Tibial nerve (tissue), 4 donors: ENCODE measurements around the gene MSH3. TPM values are rescaled to one million over a fixed set of nuclear protein-coding genes. Genes with fewer than 3 reads are reported as not detected.

Experiments used
- DNase-seq, 2 donors: peaks; one replicate each; pipeline ENCODE4 v3.0.0-alpha.2; 2019; ENCODE audit warnings: low spot score in 2 of 2
- H3K27ac ChIP-seq, 4 donors: fragments of 200-600 bp; sonication (generic) in 3 of 4; one replicate each; pipeline ENCODE4 v1.5.1; 2017 to 2019; ENCODE audit warnings: mild to moderate bottlenecking in 1 of 4
- H3K27me3 ChIP-seq, 2 donors: fragments of 200-600 bp; sonication (generic) in 1 of 2; one replicate each; pipeline versions ENCODE4 v1.5.1 to v1.6.0; 2017 to 2019
- H3K36me3 ChIP-seq, 3 donors: fragments of 200-600 bp; sonication (generic); one replicate each; pipeline ENCODE4 v1.5.1; 2018 to 2019
- H3K4me1 ChIP-seq, 4 donors: fragments of 200-600 bp; sonication (generic) in 3 of 4; one replicate each; pipeline ENCODE4 v1.5.1; 2017 to 2019
- H3K4me3 ChIP-seq, 4 donors: fragments of 200-600 bp; sonication (generic) in 3 of 4; one replicate each; pipeline ENCODE4 v1.5.1; 2017 to 2019; ENCODE audit warnings: mild to moderate bottlenecking in 1 of 4, moderate library complexity in 1 of 4
- H3K9me3 ChIP-seq, 4 donors: fragments of 200-600 bp; sonication (generic) in 3 of 4; one replicate each; pipeline ENCODE4 v1.5.1; 2017 to 2019
- CTCF ChIP-seq, 5 experiments: fragments of 200-600 bp in 3 of 5; fragments of 450-650 bp in 2 of 5; sonication (generic) in 3 of 5; IDR thresholded peaks; one replicate each; pipeline ENCODE4 v1.5.1; 2016 to 2019; ENCODE audit warnings: antibody characterized with exemption in 5 of 5, mild to moderate bottlenecking in 3 of 5, moderate library complexity in 2 of 5
- EP300 ChIP-seq, 2 donors: sonication (generic); formaldehyde crosslinking; IDR thresholded peaks; one replicate each; pipeline ENCODE4 v1.6.1; 2017; ENCODE audit warnings: antibody characterized with exemption in 2 of 2, mild to moderate bottlenecking in 1 of 2
- POLR2A ChIP-seq, 2 donors: fragments of 450-650 bp; IDR thresholded peaks; one replicate each; pipeline ENCODE4 v1.6.1; 2017; ENCODE audit warnings: antibody characterized with exemption in 2 of 2, mild to moderate bottlenecking in 2 of 2, moderate library complexity in 2 of 2
- WGBS, 2 donors: methylation state at CpG; one replicate each; pipeline ENCODE4 v1.1.5; 2018; 5-methylcytosine and 5-hydroxymethylcytosine counted together
- total RNA-seq, 4 donors: library from RNA; depleted of rRNA; stranded (reverse); fragments of >200 nt; gene quantifications; one replicate each; pipeline ENCODE4 v1.1.0, GENCODE V29; 2016

The MSH3 gene
- total RNA-seq, 4 donors from 2014 or later, result 8.8 to 16.8 (median 12.4) TPM

- Histone ChIP-seq H3K4me1 (no peaks in the 10 kb centered on the region), H3K27ac (no peak overlapping the region), H3K9me3 (no peaks in the 10 kb centered on the region), H3K36me3 (peaks cover 0 to 4% (median 0%) of the 10 kb centered on the region in 3 donors), H3K27me3 (no peaks in the 10 kb centered on the region), H3K4me3 (no peak overlapping the region)
- WGBS, 2 donors, result 76 to 88% methylated on average over 5 of the region's 5 CpGs
- DNase-seq, result no peak
- TF ChIP-seq CTCF (IDR thresholded peaks at IDR 0.05) (no peak), EP300 (IDR thresholded peaks at IDR 0.05) (no peak), POLR2A (IDR thresholded peaks at IDR 0.05) (no peak)
Observed at GRCh38 chr5:80698369-80698768, 43.9 kb downstream of the MSH3 start.

- Histone ChIP-seq H3K36me3 (peaks cover 0 to 17% (median 0%) of the 10 kb centered on the region in 3 donors), H3K4me1 (no peaks in the 10 kb centered on the region), H3K27me3 (no peaks in the 10 kb centered on the region), H3K9me3 (no peaks in the 10 kb centered on the region), H3K27ac (no peak overlapping the region), H3K4me3 (no peak overlapping the region)
- TF ChIP-seq CTCF (IDR thresholded peaks at IDR 0.05), result no peak
- TF ChIP-seq POLR2A (IDR thresholded peaks at IDR 0.05), result no peak
- no peak for TF ChIP-seq EP300 (IDR thresholded peaks at IDR 0.05)
- WGBS, 2 donors, result 43 to 62% methylated on average over 1 of the region's 1 CpG
- DNase-seq, result no peak
Observed at GRCh38 chr5:80701597-80701996, 47.1 kb downstream of the MSH3 start.

- Histone ChIP-seq H3K27ac (no peak overlapping the region), H3K36me3 (peaks cover 0 to 18% (median 0%) of the 10 kb centered on the region in 3 donors), H3K27me3 (no peaks in the 10 kb centered on the region), H3K9me3 (no peaks in the 10 kb centered on the region), H3K4me3 (no peak overlapping the region), H3K4me1 (no peaks in the 10 kb centered on the region)
- no peak for DNase-seq
- TF ChIP-seq CTCF (IDR thresholded peaks at IDR 0.05) (no peak), EP300 (IDR thresholded peaks at IDR 0.05) (no peak), POLR2A (IDR thresholded peaks at IDR 0.05) (no peak)
Observed at GRCh38 chr5:80703291-80703690, 48.8 kb downstream of the MSH3 start.

GRCh38 chr5:80703747-80704146 is 49.3 kb downstream of the MSH3 start:
- Histone ChIP-seq H3K4me1 (no peaks in the 10 kb centered on the region), H3K4me3 (no peak overlapping the region), H3K27ac (no peak overlapping the region), H3K9me3 (no peaks in the 10 kb centered on the region), H3K27me3 (no peaks in the 10 kb centered on the region), H3K36me3 (peaks cover 0 to 22% (median 0%) of the 10 kb centered on the region in 3 donors)
- no peak for DNase-seq
- 60 to 63% methylated on average over 4 to 5 of the region's 5 CpGs for WGBS, 2 donors
- no peak for TF ChIP-seq EP300 (IDR thresholded peaks at IDR 0.05)
- no peak for TF ChIP-seq CTCF (IDR thresholded peaks at IDR 0.05)
- no peak for TF ChIP-seq POLR2A (IDR thresholded peaks at IDR 0.05)

GRCh38 chr5:80704221-80704620 is 49.8 kb downstream of the MSH3 start:
- TF ChIP-seq CTCF (IDR thresholded peaks at IDR 0.05) (no peak), POLR2A (IDR thresholded peaks at IDR 0.05) (no peak), EP300 (IDR thresholded peaks at IDR 0.05) (no peak)
- Histone ChIP-seq H3K4me1 (no peaks in the 10 kb centered on the region), H3K27ac (no peak overlapping the region), H3K4me3 (no peak overlapping the region), H3K27me3 (no peaks in the 10 kb centered on the region), H3K36me3 (peaks cover 0 to 26% (median 0%) of the 10 kb centered on the region in 3 donors), H3K9me3 (no peaks in the 10 kb centered on the region)
- no peak for DNase-seq
- 44 to 67% methylated on average over 1 of the region's 1 CpG for WGBS, 2 donors
